Type B pancreatic cell (in vitro differentiated cells): Measurements from ENCODE around the gene FTL. TPM values are rescaled to one million over a fixed set of nuclear protein-coding genes. Genes with fewer than 3 reads are reported as not detected.

ENCODE experiments used
- DNase-seq: peaks from one replicate; pipeline ENCODE4 v3.0.0; 2021; ENCODE audit warnings: mixed read lengths; ENCODE audit not compliant: unreplicated experiment; ENCODE audit errors: extremely low spot score
- H3K27ac Mint-ChIP-seq: 2 replicates; pipeline ENCODE4 v1.8.0; 2021; ENCODE audit warnings: mild to moderate bottlenecking, mixed read lengths
- H3K27me3 Mint-ChIP-seq: 2 replicates; pipeline ENCODE4 v1.8.0; 2021; ENCODE audit warnings: mixed read lengths
- H3K36me3 Mint-ChIP-seq: 2 replicates; pipeline ENCODE4 v1.8.0; 2021; ENCODE audit warnings: mixed read lengths
- H3K4me1 Mint-ChIP-seq: one replicate; pipeline ENCODE4 v1.8.0; 2021; ENCODE audit warnings: mixed read lengths; ENCODE audit not compliant: unreplicated experiment
- H3K4me3 Mint-ChIP-seq: 2 replicates; pipeline ENCODE4 v1.8.0; 2021; ENCODE audit warnings: mild to moderate bottlenecking, mixed read lengths
- H3K9me3 Mint-ChIP-seq: 2 replicates; pipeline ENCODE4 v1.8.0; 2021; ENCODE audit warnings: mixed read lengths
- total RNA-seq: library from RNA; stranded (reverse); gene quantifications from 2 replicates; pipeline ENCODE4 v1.2.1, GENCODE V29; 2021; ENCODE audit warnings: low replicate concordance
- TF ChIP-seq, protein P1 (sequence below): fragments of 200-600 bp; sonication (generic); conservative IDR thresholded peaks from 2 replicates; pipeline ENCODE4 v1.5.0; 2021; ENCODE audit warnings: antibody characterized with exemption, mild to moderate bottlenecking

The FTL gene
- total RNA-seq, 1 donor from 2014 or later: 1,657 TPM

DNA sequence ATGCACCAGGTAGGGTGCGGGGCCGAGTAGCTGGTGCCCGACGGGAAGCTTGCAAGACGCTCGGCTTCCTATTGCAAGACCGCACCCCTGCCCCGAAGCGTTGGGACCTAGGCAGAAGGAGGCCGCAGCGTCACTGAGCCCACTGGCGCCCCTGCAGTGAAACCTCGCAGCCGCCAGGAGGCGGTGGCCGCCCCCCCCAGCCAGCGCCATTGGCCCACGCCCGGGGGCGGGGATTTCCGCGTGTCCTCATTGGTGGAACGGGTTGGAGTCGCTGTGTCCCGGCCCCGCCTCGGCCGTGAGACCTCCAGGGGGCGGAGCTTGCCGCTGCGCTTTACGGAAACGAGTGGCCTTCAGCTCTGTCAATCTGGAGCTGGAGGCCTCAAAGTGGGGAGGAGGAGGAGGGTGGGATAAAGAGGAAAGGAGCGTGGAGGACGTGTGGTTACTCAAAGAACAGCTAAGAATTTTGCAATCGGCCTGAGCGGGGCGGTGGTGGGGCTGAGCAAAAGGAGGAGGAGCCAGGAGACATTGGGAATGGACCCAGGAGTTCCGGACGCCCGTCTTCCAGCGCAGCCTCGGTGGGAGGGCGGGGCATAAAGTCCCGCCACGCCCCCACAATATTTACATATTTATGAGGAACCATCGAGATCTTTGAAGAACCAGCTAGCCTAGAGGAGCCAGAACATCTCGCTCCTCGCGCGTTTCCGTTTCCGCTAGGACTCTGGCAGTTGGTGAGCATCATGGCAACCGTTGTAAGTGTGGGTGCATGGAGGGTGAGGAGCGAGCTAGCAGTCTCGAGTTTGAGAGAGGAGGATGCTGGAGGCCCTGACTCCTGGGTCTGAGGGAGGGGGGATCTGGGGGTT lies 28.3 kb downstream of the FTL start, which contains the start of the genes GYS1 and RUVBL2:
GYS1 (minus strand) TSS at position 135 of the 860 bp plus-strand sequence. CDS start 197 bp downstream, outside the sequence.
RUVBL2 (plus strand) TSS at position 713 of the 860 bp plus-strand sequence; CDS start at position 738, 25 bp downstream.
- TF ChIP-seq, protein P1, sequence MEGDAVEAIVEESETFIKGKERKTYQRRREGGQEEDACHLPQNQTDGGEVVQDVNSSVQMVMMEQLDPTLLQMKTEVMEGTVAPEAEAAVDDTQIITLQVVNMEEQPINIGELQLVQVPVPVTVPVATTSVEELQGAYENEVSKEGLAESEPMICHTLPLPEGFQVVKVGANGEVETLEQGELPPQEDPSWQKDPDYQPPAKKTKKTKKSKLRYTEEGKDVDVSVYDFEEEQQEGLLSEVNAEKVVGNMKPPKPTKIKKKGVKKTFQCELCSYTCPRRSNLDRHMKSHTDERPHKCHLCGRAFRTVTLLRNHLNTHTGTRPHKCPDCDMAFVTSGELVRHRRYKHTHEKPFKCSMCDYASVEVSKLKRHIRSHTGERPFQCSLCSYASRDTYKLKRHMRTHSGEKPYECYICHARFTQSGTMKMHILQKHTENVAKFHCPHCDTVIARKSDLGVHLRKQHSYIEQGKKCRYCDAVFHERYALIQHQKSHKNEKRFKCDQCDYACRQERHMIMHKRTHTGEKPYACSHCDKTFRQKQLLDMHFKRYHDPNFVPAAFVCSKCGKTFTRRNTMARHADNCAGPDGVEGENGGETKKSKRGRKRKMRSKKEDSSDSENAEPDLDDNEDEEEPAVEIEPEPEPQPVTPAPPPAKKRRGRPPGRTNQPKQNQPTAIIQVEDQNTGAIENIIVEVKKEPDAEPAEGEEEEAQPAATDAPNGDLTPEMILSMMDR: peak; percentile 97
- DNase-seq: peak; percentile 100
- no peaks in the 10 kb centered on the region for H3K27me3 Mint-ChIP-seq
- H3K4me1 Mint-ChIP-seq: peaks cover 30% of the 10 kb centered on the region
- H3K27ac Mint-ChIP-seq: peak within 1 kb of the TSS; percentile 100
- peak within 1 kb of the TSS; percentile 99 for H3K4me3 Mint-ChIP-seq
- no peaks in the 10 kb centered on the region for H3K9me3 Mint-ChIP-seq
- peaks cover 15% of the 10 kb centered on the region for H3K36me3 Mint-ChIP-seq

DNA sequence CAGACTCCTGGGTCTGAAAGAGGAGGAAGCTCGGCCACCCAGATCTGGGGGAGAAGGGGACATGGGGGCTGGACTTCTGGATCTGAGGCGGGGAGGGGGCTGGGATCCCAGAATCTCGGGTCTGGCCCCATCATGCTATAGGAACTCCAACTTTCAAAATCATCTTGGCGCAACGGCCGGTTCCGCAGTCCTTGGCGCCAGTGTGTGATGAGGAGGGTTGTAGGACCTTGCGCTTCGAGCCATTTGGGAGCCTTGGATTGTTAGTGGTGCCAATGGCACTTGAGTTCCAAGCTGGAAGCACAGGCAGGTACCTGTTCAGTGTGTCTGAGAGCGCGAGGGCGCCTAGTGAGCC lies 28.9 kb downstream of the FTL start:
- Mint-ChIP-seq H3K4me3 (peak overlapping the region; percentile 99), H3K4me1 (peaks cover 30% of the 10 kb centered on the region), H3K36me3 (peaks cover 15% of the 10 kb centered on the region), H3K27me3 (no peaks in the 10 kb centered on the region), H3K27ac (peak overlapping the region; percentile 100), H3K9me3 (no peaks in the 10 kb centered on the region)
- TF ChIP-seq, protein P1: no peak
- no peak for DNase-seq

DNA sequence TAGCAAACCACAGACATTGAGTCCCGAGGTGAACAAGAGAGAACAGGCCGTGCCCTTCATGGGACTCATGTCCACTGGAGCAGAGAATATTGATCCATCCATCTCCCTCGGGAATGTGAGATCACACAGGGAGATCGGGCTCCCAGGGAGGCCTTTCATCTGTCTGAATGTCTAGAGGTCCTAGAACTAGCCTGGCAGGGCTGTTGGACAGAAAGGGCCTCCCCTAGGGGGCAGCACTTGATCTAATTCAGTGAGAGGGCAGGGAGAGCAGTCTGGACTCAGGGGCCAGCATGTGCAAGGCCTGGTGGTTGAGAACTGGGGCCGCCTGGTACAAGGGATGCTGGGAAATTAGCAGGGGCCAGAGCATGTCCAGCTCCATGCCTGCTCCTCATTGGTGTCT lies 32.9 kb downstream of the FTL start:
- H3K36me3 Mint-ChIP-seq: peaks cover 14% of the 10 kb centered on the region
- H3K27ac Mint-ChIP-seq: no peak overlapping the region
- TF ChIP-seq, protein P1: peak; percentile 71
- H3K27me3 Mint-ChIP-seq: no peaks in the 10 kb centered on the region
- H3K4me3 Mint-ChIP-seq: peak overlapping the region; percentile 27
- H3K4me1 Mint-ChIP-seq: peaks cover 27% of the 10 kb centered on the region
- DNase-seq: no peak
- H3K9me3 Mint-ChIP-seq: no peaks in the 10 kb centered on the region

DNA sequence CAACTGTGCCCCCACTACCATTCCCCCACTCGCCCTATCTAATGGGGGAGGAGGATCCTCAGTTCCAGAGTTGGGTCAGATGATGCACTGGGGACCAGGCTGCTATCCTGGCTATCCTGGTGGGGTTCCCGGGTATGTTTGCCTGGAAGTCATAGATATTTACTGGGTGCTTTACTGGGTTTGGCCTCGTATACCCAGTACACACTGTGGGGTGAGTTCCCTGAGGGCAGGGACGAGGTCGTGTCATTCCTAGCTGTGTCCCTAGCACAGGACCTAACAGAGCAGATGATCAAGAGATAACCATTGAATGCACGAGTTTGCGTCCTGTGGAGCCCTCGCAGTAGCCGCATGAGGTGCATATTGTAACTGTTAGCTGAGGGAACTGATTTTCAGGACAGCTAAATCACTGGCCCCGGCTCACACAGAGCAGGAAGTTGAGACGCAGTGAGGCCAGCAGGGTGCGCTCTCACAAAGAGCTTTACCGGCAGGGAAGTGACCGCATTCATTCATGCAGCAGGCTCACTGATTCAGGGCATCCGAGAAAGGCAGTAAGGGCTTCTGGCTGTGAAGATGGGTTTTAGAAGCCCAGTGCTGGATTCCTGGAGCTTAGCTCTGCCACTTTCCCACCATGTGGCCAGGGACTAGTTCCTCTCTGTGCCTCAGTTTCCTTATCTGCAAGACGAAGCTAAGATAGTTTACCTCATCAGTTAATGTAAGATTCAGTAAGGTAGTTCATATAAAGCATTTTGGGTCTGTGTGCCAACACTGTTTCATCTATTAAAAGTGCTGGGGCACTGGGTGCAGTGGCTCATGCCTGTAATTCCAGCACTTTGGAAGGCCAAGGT lies 34.6 kb downstream of the FTL start:
- Mint-ChIP-seq H3K36me3 (peaks cover 6% of the 10 kb centered on the region), H3K4me3 (peak overlapping the region; percentile 5), H3K27ac (peak overlapping the region; percentile 21), H3K9me3 (no peaks in the 10 kb centered on the region), H3K27me3 (no peaks in the 10 kb centered on the region), H3K4me1 (peaks cover 17% of the 10 kb centered on the region)
- DNase-seq: no peak
- TF ChIP-seq, protein P1: peak; percentile 82

DNA sequence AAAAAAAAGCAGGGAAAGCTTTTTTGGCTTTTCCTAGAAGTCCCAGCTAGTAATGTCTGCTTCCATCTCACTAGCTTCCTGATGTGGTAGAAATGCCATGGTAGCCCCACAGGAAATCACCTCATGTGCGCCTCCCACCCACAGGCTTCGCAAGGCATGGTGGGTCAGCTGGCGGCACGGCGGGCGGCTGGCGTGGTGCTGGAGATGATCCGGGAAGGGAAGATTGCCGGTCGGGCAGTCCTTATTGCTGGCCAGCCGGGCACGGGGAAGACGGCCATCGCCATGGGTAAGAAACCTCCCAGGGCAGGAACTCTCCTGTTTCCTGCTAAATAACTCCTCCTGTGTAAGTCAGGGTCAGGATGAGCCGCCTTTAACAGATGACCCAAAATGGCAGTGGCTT lies 39.0 kb downstream of the FTL start:
- Mint-ChIP-seq H3K4me1 (peaks cover 7% of the 10 kb centered on the region), H3K4me3 (no peak overlapping the region), H3K36me3 (peaks cover 9% of the 10 kb centered on the region), H3K9me3 (no peaks in the 10 kb centered on the region), H3K27ac (no peak overlapping the region), H3K27me3 (no peaks in the 10 kb centered on the region)
- no peak for DNase-seq
- TF ChIP-seq, protein P1: no peak
